ENCODE results near the gene HIVEP1.

Gene HIVEP1

GRCh38 chr6:12051861-12052368 lies 39.8 kb downstream of the HIVEP1 start:
- no peak for DNase-seq

- no peak for DNase-seq
Observed at GRCh38 chr6:12058172-12058961, 46.3 kb downstream of the HIVEP1 start.

GRCh38 chr6:12060780-12061609 lies 48.9 kb downstream of the HIVEP1 start:
- peak; percentile 59 for DNase-seq

GRCh38 chr6:12062605-12063004 lies 50.5 kb downstream of the HIVEP1 start:
- DNase-seq: no peak

- no peak for DNase-seq
Observed at GRCh38 chr6:12064131-12064530, 52.0 kb downstream of the HIVEP1 start.

GRCh38 chr6:12064538-12065071 lies 52.5 kb downstream of the HIVEP1 start:
- no peak for DNase-seq

GRCh38 chr6:12065321-12066140 lies 53.4 kb downstream of the HIVEP1 start:
- DNase-seq: no peak

- no peak for DNase-seq
Observed at GRCh38 chr6:12066297-12066696, 54.2 kb downstream of the HIVEP1 start.

GRCh38 chr6:12068899-12069557 lies 56.9 kb downstream of the HIVEP1 start:
- DNase-seq: no peak

- no peak for DNase-seq
Observed at GRCh38 chr6:12069891-12070529, 57.9 kb downstream of the HIVEP1 start.

- DNase-seq: no peak
Observed at GRCh38 chr6:12071064-12071615, 59.0 kb downstream of the HIVEP1 start.

GRCh38 chr6:12075067-12075563 lies 63.0 kb downstream of the HIVEP1 start:
- no peak for DNase-seq

- no peak for DNase-seq
Observed at GRCh38 chr6:12077021-12077710, 65.1 kb downstream of the HIVEP1 start.

- no peak for DNase-seq
Observed at GRCh38 chr6:12078014-12078413, 65.9 kb downstream of the HIVEP1 start.

GRCh38 chr6:12081771-12082170 lies 69.7 kb downstream of the HIVEP1 start:
- no peak for DNase-seq

GRCh38 chr6:12082368-12082767 lies 70.3 kb downstream of the HIVEP1 start:
- no peak for DNase-seq

- DNase-seq: no peak
Observed at GRCh38 chr6:12083302-12083701, 71.2 kb downstream of the HIVEP1 start.

- DNase-seq: no peak
Observed at GRCh38 chr6:12083763-12084162, 71.7 kb downstream of the HIVEP1 start.

GRCh38 chr6:12084681-12085080 lies 72.6 kb downstream of the HIVEP1 start:
- no peak for DNase-seq

- DNase-seq: no peak
Observed at GRCh38 chr6:12088531-12088930, 76.4 kb downstream of the HIVEP1 start.
